OCI-LY1 (cell line): ENCODE measurements around the gene PRMT3.

Source experiments
- H2AFZ ChIP-seq: fragments of 200-600 bp; sonication (generic), shearing (Covaris generic); 2 replicates; pipeline ENCODE4 v1.6.0; 2014; ENCODE audit warnings: antibody characterized with exemption, mild to moderate bottlenecking, low read length
- H3F3A ChIP-seq: fragments of 200-600 bp; sonication (generic), shearing (Covaris generic); 2 replicates; pipeline ENCODE4 v1.6.0; 2014; ENCODE audit warnings: mild to moderate bottlenecking, antibody characterized with exemption, low read length, moderate library complexity; ENCODE audit not compliant: insufficient read depth
- H3K27ac ChIP-seq: fragments of 200-600 bp; sonication (generic); 2 replicates; pipeline ENCODE4 v1.5.1; 2014; ENCODE audit warnings: low read length, mixed run types, mild to moderate bottlenecking, low read depth; ENCODE audit not compliant: poor library complexity, severe bottlenecking
- H3K27me3 ChIP-seq: fragments of 200-600 bp; sonication (generic); 2 replicates; pipeline ENCODE4 v1.6.0; 2014; ENCODE audit warnings: antibody characterized with exemption, mild to moderate bottlenecking, low read length, moderate library complexity; ENCODE audit not compliant: insufficient read depth
- H3K36me3 ChIP-seq: fragments of 200-600 bp; sonication (generic); 2 replicates; pipeline ENCODE4 v1.6.1; 2014; ENCODE audit warnings: mild to moderate bottlenecking, antibody characterized with exemption, low read length, moderate library complexity, mixed read lengths; ENCODE audit not compliant: insufficient read depth
- H3K4me1 ChIP-seq: fragments of 200-600 bp; sonication (generic); 2 replicates; pipeline ENCODE4 v1.5.1; 2014; ENCODE audit warnings: mild to moderate bottlenecking, low read length, moderate library complexity; ENCODE audit not compliant: insufficient read depth, severe bottlenecking
- H3K4me2 ChIP-seq: fragments of 200-600 bp; sonication (generic), shearing (Covaris generic); 2 replicates; pipeline ENCODE4 v1.6.1; 2014; ENCODE audit warnings: low read length
- H3K4me3 ChIP-seq: fragments of 200-600 bp; sonication (generic); 2 replicates; pipeline ENCODE4 v1.5.1; 2014; ENCODE audit warnings: low read length, low read depth, mild to moderate bottlenecking, mixed read lengths; ENCODE audit not compliant: poor library complexity, severe bottlenecking
- H3K79me2 ChIP-seq: fragments of 200-600 bp; shearing (Covaris generic); 2 replicates; pipeline ENCODE4 v1.6.1; 2016; ENCODE audit warnings: mixed run types, low read length, mixed read lengths; ENCODE audit not compliant: insufficient read depth
- H3K9ac ChIP-seq: fragments of 200-600 bp; sonication (generic), shearing (Covaris generic); 2 replicates; pipeline ENCODE4 v1.6.1; 2014; ENCODE audit warnings: mild to moderate bottlenecking, low read length, mixed read lengths
- H3K9me2 ChIP-seq: fragments of 200-600 bp; sonication (generic), shearing (Covaris generic); 2 replicates; pipeline ENCODE4 v1.6.1; 2014; ENCODE audit warnings: low read depth, mild to moderate bottlenecking, low read length, mixed read lengths
- H3K9me3 ChIP-seq: fragments of 200-600 bp; shearing (Covaris generic); 2 replicates; pipeline ENCODE4 v1.6.1; 2014; ENCODE audit warnings: low read length, mixed read lengths
- H4K20me1 ChIP-seq: fragments of 200-600 bp; sonication (generic), shearing (Covaris generic); 2 replicates; pipeline ENCODE4 v1.6.0; 2016; ENCODE audit warnings: mild to moderate bottlenecking, low read length; ENCODE audit not compliant: insufficient read depth
- CTCF ChIP-seq: fragments of 200-600 bp; sonication (generic), shearing (Covaris generic); IDR thresholded peaks from 2 replicates; pipeline ENCODE4 v1.5.1; 2017; ENCODE audit warnings: mild to moderate bottlenecking, antibody characterized with exemption, low read length, moderate library complexity, mixed read lengths
- EZH2 ChIP-seq: fragments of 200-600 bp; sonication (generic), shearing (Covaris generic); IDR thresholded peaks from 2 replicates; pipeline ENCODE4 v1.8.0; 2017; ENCODE audit warnings: borderline replicate concordance, mixed run types, mild to moderate bottlenecking, antibody characterized with exemption, low read length, moderate library complexity, mixed read lengths

The PRMT3 gene

GRCh38 chr11:20457001-20457799, 69.7 kb downstream of the PRMT3 start:
- H3K27me3 ChIP-seq, result no peaks in the 10 kb centered on the region
- no peak overlapping the region for H3K27ac ChIP-seq
- no peaks in the 10 kb centered on the region for H4K20me1 ChIP-seq
- no peaks in the 10 kb centered on the region for H3K9me3 ChIP-seq
- H2AFZ ChIP-seq, result no peak overlapping the region
- no peaks in the 10 kb centered on the region for H3K4me1 ChIP-seq
- no peak overlapping the region for H3K4me3 ChIP-seq
- H3K4me2 ChIP-seq, result no peak overlapping the region
- no peaks in the 10 kb centered on the region for H3F3A ChIP-seq
- no peaks in the 10 kb centered on the region for H3K79me2 ChIP-seq
- TF ChIP-seq CTCF, result no peak
- no peak for TF ChIP-seq EZH2
- no peaks in the 10 kb centered on the region for H3K9me2 ChIP-seq
- H3K36me3 ChIP-seq, result peaks cover 36% of the 10 kb centered on the region
- no peak overlapping the region for H3K9ac ChIP-seq

GRCh38 chr11:20457934-20458680, 70.6 kb downstream of the PRMT3 start:
- Histone ChIP-seq H3K27me3 (no peaks in the 10 kb centered on the region), H3K9ac (no peak overlapping the region), H3K27ac (no peak overlapping the region), H3K36me3 (peaks cover 35% of the 10 kb centered on the region), H3K4me2 (no peak overlapping the region), H3F3A (no peaks in the 10 kb centered on the region), H3K9me2 (no peaks in the 10 kb centered on the region), H3K4me3 (no peak overlapping the region), H4K20me1 (no peaks in the 10 kb centered on the region), H3K4me1 (no peaks in the 10 kb centered on the region), H3K79me2 (no peaks in the 10 kb centered on the region), H3K9me3 (no peaks in the 10 kb centered on the region), H2AFZ (no peak overlapping the region)
- TF ChIP-seq CTCF, result no peak
- TF ChIP-seq EZH2, result no peak

- H3K4me3 ChIP-seq, result no peak overlapping the region
- peaks cover 38% of the 10 kb centered on the region for H3K36me3 ChIP-seq
- no peaks in the 10 kb centered on the region for H3K27me3 ChIP-seq
- H3K4me1 ChIP-seq, result no peaks in the 10 kb centered on the region
- no peak overlapping the region for H2AFZ ChIP-seq
- no peaks in the 10 kb centered on the region for H3K79me2 ChIP-seq
- H4K20me1 ChIP-seq, result no peaks in the 10 kb centered on the region
- H3K4me2 ChIP-seq, result no peak overlapping the region
- H3K9me2 ChIP-seq, result no peaks in the 10 kb centered on the region
- no peak overlapping the region for H3K9ac ChIP-seq
- no peaks in the 10 kb centered on the region for H3F3A ChIP-seq
- no peak overlapping the region for H3K27ac ChIP-seq
- no peaks in the 10 kb centered on the region for H3K9me3 ChIP-seq
- no peak for TF ChIP-seq EZH2
- TF ChIP-seq CTCF, result no peak
These were observed 71.6 kb downstream of the PRMT3 start for GRCh38 chr11:20458905-20459632.
